Endothelial cell of umbilical vein (primary cell): ENCODE results near the gene ATP5MK. TPM values are rescaled to one million over a fixed set of nuclear protein-coding genes. Genes with fewer than 3 reads are reported as not detected.

ENCODE experiments used
- BruUV-seq: library from RNA; stranded (reverse); fragments of 400-500 nt; replicated peaks from 2 replicates; lab custom pipeline; 2021; lab: Mats Ljungman, UMichigan
- CTCF ChIA-PET: fragments of 300-600, 350-600 bp; sonication (Branson Sonifier 250); formaldehyde crosslinking; loops from one replicate; lab custom pipeline; 2021; ENCODE audit warnings: antibody characterized with exemption, inconsistent platforms; lab: Charles Lee
- POLR2A ChIA-PET: fragments of 300-600, 350-600 bp; sonication (Branson Sonifier 250); formaldehyde crosslinking; loops from one replicate; lab custom pipeline; 2021; ENCODE audit warnings: antibody characterized with exemption, inconsistent platforms; lab: Charles Lee
- DNase-seq: peaks from one replicate; pipeline ENCODE4 v3.0.0-alpha.2; 2011; ENCODE audit warnings: low read depth, low spot score
- FAIRE-seq: peaks from 2 replicates; lab custom pipeline; 2011; peaks lifted over from hg19 to GRCh38; lab: Jason Lieb, UNC
- H2AFZ ChIP-seq: 2 replicates; pipeline ENCODE4 v1.6.0; 2012; ENCODE audit warnings: low read depth, low read length, control low read depth, inconsistent platforms
- H3K27ac ChIP-seq: 2 replicates; pipeline ENCODE4 v1.5.1; 2011; ENCODE audit warnings: low read depth, mild to moderate bottlenecking, control low read depth, low read length, moderate library complexity; ENCODE audit not compliant: insufficient read depth
- H3K27me3 ChIP-seq, 2 experiments: 2 replicates each; pipeline versions ENCODE4 v1.6.0 to v1.6.1; 2011; ENCODE audit warnings: low read length in 2 of 2, mixed read lengths in 1 of 2; ENCODE audit not compliant: control insufficient read depth in 2 of 2, insufficient read depth in 2 of 2
- H3K36me3 ChIP-seq, 2 experiments: 2 replicates in 1 of 2; 3 replicates in 1 of 2; pipeline ENCODE4 v1.5.1; 2011; ENCODE audit warnings: low read length in 2 of 2, mild to moderate bottlenecking in 1 of 2, moderate library complexity in 1 of 2; ENCODE audit not compliant: control insufficient read depth in 2 of 2, insufficient read depth in 2 of 2; ENCODE audit errors: extremely low read depth in 1 of 2
- H3K4me1 ChIP-seq: 3 replicates; pipeline ENCODE4 v1.5.1; 2011; ENCODE audit warnings: mild to moderate bottlenecking, low read length; ENCODE audit not compliant: control insufficient read depth, insufficient read depth; ENCODE audit errors: extremely low read depth
- H3K4me2 ChIP-seq: 2 replicates; pipeline ENCODE4 v1.6.1; 2011; ENCODE audit warnings: low read length, control low read depth, mixed read lengths; ENCODE audit not compliant: insufficient read depth
- H3K4me3 ChIP-seq, 3 experiments: fragments of 200-600 bp in 1 of 3; sonication (generic), shearing (Covaris generic) in 1 of 3; replicated peaks in 1 of 3; 2 replicates each; pipeline ENCODE4 v1.5.1; 2011 to 2016; ENCODE audit warnings: control low read depth in 3 of 3, low read length in 3 of 3, mild to moderate bottlenecking in 2 of 3, inconsistent platforms in 1 of 3, low read depth in 1 of 3, moderate library complexity in 1 of 3; ENCODE audit not compliant: insufficient read depth in 1 of 3
- H3K79me2 ChIP-seq: 2 replicates; pipeline ENCODE4 v1.6.0; 2012; ENCODE audit warnings: low read length, inconsistent platforms; ENCODE audit not compliant: control insufficient read depth, insufficient read depth
- H3K9ac ChIP-seq: replicated peaks from 2 replicates; pipeline ENCODE3; 2011; ENCODE audit warnings: low read length, control low read depth; ENCODE audit not compliant: insufficient read depth; ENCODE audit errors: extremely low read depth
- H3K9me1 ChIP-seq: replicated peaks from 3 replicates; pipeline ENCODE4 v1.6.0; 2011; ENCODE audit warnings: mild to moderate bottlenecking, low read length; ENCODE audit not compliant: control insufficient read depth, insufficient read depth; ENCODE audit errors: extremely low read depth
- H3K9me3 ChIP-seq: replicated peaks from 2 replicates; pipeline ENCODE4 v1.5.1; 2012; ENCODE audit warnings: low read length, inconsistent platforms; ENCODE audit not compliant: control insufficient read depth, insufficient read depth
- H4K20me1 ChIP-seq: replicated peaks from 2 replicates; pipeline ENCODE3; 2011; ENCODE audit warnings: mild to moderate bottlenecking, low read length; ENCODE audit not compliant: control insufficient read depth, insufficient read depth; ENCODE audit errors: extremely low read depth
- CTCF ChIP-seq, 2 donors: IDR thresholded peaks; 1 replicate in 1 of 2; 2 replicates in 1 of 2; pipeline ENCODE4 v1.5.1; 2011; ENCODE audit warnings: low read length in 2 of 2, mild to moderate bottlenecking in 2 of 2, moderate library complexity in 2 of 2, control low read depth in 1 of 2, inconsistent platforms in 1 of 2, low read depth in 1 of 2; ENCODE audit not compliant: insufficient read depth in 1 of 2; ENCODE audit errors: extremely low read depth in 1 of 2
- EZH2 ChIP-seq: IDR thresholded peaks from 2 replicates; pipeline ENCODE4 v1.6.1; 2012; ENCODE audit warnings: borderline replicate concordance, low read depth, mild to moderate bottlenecking, moderate library complexity, low read length, inconsistent platforms; ENCODE audit not compliant: severe bottlenecking
- FOS ChIP-seq: IDR thresholded peaks from 2 replicates; pipeline ENCODE4 v1.6.1; 2011; ENCODE audit warnings: mild to moderate bottlenecking, low read length, moderate library complexity, borderline replicate concordance; ENCODE audit not compliant: insufficient read depth
- GATA2 ChIP-seq: IDR thresholded peaks from 2 replicates; pipeline ENCODE4 v1.7.0; 2011; ENCODE audit warnings: low read depth, mild to moderate bottlenecking, moderate library complexity, mixed read lengths, low read length; ENCODE audit not compliant: insufficient read length, insufficient read depth
- JUN ChIP-seq: IDR thresholded peaks from 2 replicates; pipeline ENCODE4 v1.6.1; 2011; ENCODE audit warnings: borderline replicate concordance, low read depth; ENCODE audit not compliant: insufficient read length, insufficient read depth
- MYC ChIP-seq: IDR thresholded peaks from one replicate; pipeline ENCODE4 v1.6.1; 2011; ENCODE audit warnings: mild to moderate bottlenecking, low read depth, low read length
- POLR2A ChIP-seq: IDR thresholded peaks from 2 replicates; pipeline ENCODE4 v1.6.1; 2012; ENCODE audit warnings: low read depth, mild to moderate bottlenecking, control low read depth, low read length
- POLR2AphosphoS5 ChIP-seq: IDR thresholded peaks from 2 replicates; pipeline ENCODE4 v1.6.1; 2012; ENCODE audit warnings: low read depth, mild to moderate bottlenecking, control low read depth, low read length, moderate library complexity; ENCODE audit not compliant: insufficient read depth
- dilution Hi-C: fragments of 300-500 bp; cut with MboI; formaldehyde crosslinking; loops from one replicate; pipeline ENCODE4 v1.15.0; 2019; ENCODE audit warnings: low sequenced_read_pairs; ENCODE audit not compliant: extremely low pct_ligation_motif_present
- intact Hi-C: fragments of 100-400 bp; cut with micrococcal nuclease; formaldehyde crosslinking; loops from one replicate; pipeline ENCODE4 v1.10.0; 2022
- polyA plus RNA-seq, 4 experiments: library from polyadenylated mRNA; depleted of rRNA in 3 of 4; stranded (reverse) in 3 of 4; unstranded in 1 of 4; fragments of >200 nt; gene quantifications; 2 replicates each; pipeline versions ENCODE4 v1.2.1 to v1.2.3, GENCODE V29; 2011 to 2012; ENCODE audit warnings: missing spikeins in 1 of 4
- total RNA-seq: library from RNA; stranded (reverse); gene quantifications from 2 replicates; pipeline ENCODE4 v1.2.3, GENCODE V29; 2021
- TF ChIP-seq, protein P1 (sequence below): IDR thresholded peaks from 2 replicates; pipeline ENCODE4 v1.6.1; 2011; ENCODE audit not compliant: insufficient read depth, insufficient read length

ATP5MK gene
- total and polyA plus RNA-seq, 2 donors (not counting 3 experiments of a cell fraction or from before 2014, with no cell fraction given): 295 to 407 TPM

DNA sequence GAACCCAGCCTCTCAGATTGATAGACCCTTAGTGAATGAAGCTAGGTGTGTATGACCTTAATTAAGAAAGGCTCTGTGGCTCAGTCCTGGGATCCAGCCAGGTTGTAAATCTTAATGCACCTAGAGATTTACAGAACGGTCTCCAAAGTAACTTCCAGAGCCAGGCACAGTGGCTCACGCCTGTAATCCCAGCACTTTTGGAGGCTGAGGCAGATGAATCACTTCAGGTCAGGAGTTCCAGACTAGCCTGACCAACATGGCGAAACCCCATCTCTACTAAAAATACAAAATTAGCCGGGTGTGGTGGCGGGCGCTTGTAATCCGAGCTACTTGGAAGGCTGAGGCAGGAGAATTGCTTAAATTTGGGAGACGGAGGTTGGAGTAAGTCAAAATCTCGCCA lies 31.6 kb upstream of the ATP5MK start:
- Histone ChIP-seq H3K4me1 (peaks cover 9% of the 10 kb centered on the region), H4K20me1 (no peaks in the 10 kb centered on the region), H2AFZ (no peak overlapping the region), H3K27ac (no peak overlapping the region), H3K36me3 (peaks cover 25 to 27% of the 10 kb centered on the region in 2 experiments), H3K27me3 (no peaks in the 10 kb centered on the region), H3K4me2 (no peak overlapping the region), H3K9me3 (no peaks in the 10 kb centered on the region), H3K9me1 (no peaks in the 10 kb centered on the region), H3K79me2 (no peaks in the 10 kb centered on the region), H3K4me3 (no peak overlapping the region), H3K9ac (no peak overlapping the region)
- no peak for TF ChIP-seq CTCF (IDR thresholded peaks at IDR 0.05; ENCODE audit: extremely low read depth in 1 of 2, insufficient read depth in 1 of 2, low read depth in 1 of 2, low read length in 2 of 2)
- no peak for TF ChIP-seq POLR2AphosphoS5
- no peak for TF ChIP-seq JUN
- no peak for TF ChIP-seq EZH2
- TF ChIP-seq, protein P1, sequence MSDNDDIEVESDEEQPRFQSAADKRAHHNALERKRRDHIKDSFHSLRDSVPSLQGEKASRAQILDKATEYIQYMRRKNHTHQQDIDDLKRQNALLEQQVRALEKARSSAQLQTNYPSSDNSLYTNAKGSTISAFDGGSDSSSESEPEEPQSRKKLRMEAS: no peak
- TF ChIP-seq MYC: no peak
- no peak for TF ChIP-seq GATA2
- no peak for TF ChIP-seq POLR2A
- no peak for TF ChIP-seq FOS
- ChIA-PET POLR2A (interaction anchor here (0.6 kb wide), 1 partner anchor 95 kb away, joined by 7 read pairs; no protein-coding TSS in a partner anchor), CTCF (interaction anchor here (1.7 kb wide), 1 partner anchor 58 kb away, joined by 8 read pairs; no protein-coding TSS in a partner anchor)
- BruUV-seq: no TSS peak
- dilution Hi-C loops (no loop called here), intact Hi-C loops (loop anchor here (10.0 kb wide), 1 partner anchor 257 kb away; no protein-coding TSS in a partner anchor)
- FAIRE-seq (no peak), DNase-seq (no peak)
